Muscle of back (tissue), 11 donors: ENCODE results near the gene RSU1. TPM values are rescaled to one million over a fixed set of nuclear protein-coding genes. Genes with fewer than 3 reads are reported as not detected.
"Not testable (repeated sequence)": the region's sequence is repeated elsewhere in the genome, so short reads cannot be mapped to it uniquely, and the experiment has no call there.

Source experiments
- DNase-seq, 3 donors: peaks; one replicate each; pipeline versions ENCODE4 v3.0.0 to v3.0.0-alpha.2; 2013
- polyA plus RNA-seq, 10 donors: library from polyadenylated mRNA; unstranded; fragments of 120-200 nt; gene quantifications; one replicate each; pipeline ENCODE4 v1.2.1, GENCODE V29; 2013; ENCODE audit not compliant: insufficient read length in 10 of 10

Gene RSU1
- polyA plus RNA-seq, 10 donors, result 79.6 to 135 (median 88.2) TPM

DNA sequence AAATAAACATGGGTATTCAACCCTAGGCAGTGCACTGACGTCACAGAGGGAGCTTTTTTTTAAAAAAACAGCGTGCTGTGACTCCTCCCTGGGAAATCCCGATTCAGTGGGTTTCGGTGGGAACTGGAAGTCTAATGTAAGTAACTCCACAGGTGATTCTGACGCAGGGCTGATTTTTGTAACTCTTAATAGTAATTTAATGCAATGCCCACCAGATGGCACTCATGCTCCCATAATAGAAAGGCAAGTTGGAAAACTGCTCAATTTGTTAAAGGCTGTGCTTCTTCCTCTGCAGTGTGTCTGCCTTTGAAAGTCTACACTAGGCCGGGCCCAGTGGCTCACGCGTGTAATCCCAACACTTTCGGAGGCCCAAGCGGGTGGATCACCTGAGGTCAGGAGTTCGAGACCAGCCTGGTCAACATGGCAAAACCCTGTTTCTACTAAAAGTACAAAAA, 10.9 kb upstream of the RSU1 start:
- DNase-seq, result peak; percentile 76 to 85 (median 85)

DNA sequence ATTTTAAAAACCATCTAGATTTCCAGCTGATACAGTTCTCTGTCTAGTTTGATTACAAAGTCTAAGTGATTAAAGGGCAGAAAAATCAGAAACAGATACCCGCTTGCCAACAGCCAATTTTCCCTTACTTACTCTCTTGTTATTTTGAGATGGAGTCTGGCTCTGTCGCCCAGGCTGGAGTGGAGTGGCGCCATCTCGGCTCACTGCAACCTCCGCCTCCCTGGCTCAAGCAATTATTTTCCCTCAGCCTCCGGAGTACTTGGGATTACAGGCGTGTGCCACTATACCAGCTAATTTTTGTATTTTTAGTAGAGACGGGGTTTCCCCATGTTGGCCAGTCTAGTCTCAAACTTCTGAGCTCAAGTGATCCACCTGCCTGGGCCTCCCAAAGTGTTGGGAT, 10.2 kb upstream of the RSU1 start:
- not testable (repeated sequence) for DNase-seq

- DNase-seq, result no peak
Observed at GRCh38 chr10:16822726-16823360, 5.6 kb upstream of the RSU1 start.

DNA sequence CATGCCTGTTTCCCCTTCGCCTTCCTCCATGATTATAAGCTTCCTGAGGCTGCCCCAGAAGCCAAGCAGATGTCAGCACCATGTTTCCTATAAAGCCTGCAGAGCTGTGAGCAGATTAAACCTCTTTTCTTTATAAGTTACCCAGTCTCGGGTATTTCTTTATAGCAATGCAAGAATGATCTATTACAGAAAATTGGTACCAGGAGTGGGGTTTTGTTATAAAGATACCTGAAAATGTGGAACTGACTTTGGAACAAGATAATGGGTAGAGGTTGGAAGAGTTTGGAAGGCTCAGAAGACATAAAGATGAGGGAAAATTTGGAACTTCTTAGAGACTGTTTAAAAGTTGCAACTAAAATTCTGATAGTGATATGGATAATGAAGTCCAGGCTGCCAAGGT, 4.8 kb upstream of the RSU1 start:
- no peak for DNase-seq

DNA sequence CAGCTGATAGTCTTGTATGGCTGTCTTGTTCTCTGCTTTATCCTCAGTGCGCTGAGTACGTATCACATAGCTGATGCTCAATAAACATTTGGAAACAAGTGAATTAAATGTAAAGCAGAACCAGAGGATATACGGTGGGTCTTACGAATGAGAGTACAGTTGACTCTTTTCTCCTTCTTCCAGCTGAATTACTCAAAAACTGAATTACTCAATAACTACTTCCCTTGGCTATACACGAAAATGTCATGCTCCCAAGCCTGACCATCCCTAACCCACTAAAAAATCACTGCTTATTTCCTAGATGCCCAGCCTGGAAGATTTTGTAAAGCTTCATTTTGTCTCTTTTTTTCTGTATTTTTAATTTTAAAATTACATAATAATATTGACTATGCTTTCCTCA, 3.2 kb upstream of the RSU1 start:
- DNase-seq, result no peak

DNA sequence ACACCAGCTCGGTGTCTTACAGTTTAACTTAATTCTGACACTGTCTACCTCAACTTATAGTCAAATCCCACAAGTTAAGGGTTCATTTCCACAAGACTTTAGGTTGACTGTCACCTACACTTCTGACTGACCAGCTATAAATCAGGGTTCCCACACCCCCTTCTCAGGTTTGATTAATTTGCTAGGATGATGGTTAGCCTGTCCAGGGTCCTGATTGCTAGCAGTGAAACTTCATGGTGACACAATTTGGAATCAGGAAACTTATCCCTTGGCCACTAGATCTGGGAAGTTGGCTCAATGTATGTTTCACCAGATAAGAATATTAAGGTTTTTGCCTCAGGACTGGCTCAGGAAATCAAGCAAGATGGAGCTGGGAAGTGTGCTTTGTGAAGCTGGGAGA, 2.8 kb upstream of the RSU1 start:
- DNase-seq, result no peak

DNA sequence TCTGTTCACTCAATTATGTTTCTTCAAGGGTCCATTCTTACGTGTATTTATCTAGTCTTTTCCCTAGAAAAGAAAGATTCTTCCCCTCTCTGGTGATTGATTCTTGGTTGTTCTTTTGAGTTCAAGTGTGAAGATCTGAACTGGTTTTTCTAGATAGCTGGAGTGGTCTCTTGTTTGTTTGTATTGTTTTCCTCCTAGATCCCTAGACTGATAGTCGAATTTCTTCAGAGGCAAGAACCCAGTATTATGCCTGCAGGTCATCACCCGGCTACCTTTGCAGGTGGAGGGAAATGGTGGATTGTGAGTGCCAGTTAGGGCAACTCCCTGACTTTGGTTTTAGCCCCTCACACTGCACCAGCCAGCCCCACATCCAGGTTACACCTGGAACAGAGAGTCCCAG, 2.2 kb upstream of the RSU1 start:
- no peak for DNase-seq

GRCh38 chr10:16819026-16819425, 1.8 kb upstream of the RSU1 start:
- no peak for DNase-seq

DNA sequence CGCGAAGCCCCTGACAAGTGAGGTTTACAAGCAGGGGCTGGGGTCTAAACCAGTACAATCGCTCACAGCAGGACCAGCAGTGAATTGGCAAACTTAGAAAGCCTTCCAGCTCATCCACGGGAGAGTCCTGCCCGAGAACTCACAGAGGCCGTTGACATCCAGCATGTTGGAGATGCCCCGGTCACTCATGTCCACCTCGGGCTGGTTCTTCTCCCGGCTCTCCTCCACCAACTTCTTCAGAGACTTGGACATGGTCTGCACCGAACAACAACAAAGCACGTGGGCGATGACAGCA, 447 bp downstream of the RSU1 start:
- no peak for DNase-seq

GRCh38 chr10:16816171-16816570, 1.1 kb downstream of the RSU1 start:
- no peak for DNase-seq

DNA sequence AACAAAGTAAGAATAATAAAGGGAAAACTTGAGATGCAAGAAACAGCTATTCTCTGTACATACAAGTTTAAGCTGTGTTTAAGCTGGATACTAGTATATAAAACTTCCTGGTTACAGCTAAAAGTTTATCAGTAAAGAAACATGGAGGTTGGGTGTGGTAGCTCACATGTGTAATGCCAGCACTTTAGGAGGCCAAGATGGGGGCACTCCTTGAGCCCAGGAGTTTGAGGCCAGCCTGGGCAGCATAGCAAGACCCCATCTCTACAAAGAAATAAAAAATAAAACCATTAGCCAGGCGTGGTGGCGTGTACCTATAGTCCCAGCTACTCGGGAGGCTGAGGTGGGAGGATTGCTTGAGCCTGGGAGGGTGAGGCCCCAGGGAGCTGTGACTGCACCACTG, 3.2 kb downstream of the RSU1 start:
- no peak for DNase-seq

DNA sequence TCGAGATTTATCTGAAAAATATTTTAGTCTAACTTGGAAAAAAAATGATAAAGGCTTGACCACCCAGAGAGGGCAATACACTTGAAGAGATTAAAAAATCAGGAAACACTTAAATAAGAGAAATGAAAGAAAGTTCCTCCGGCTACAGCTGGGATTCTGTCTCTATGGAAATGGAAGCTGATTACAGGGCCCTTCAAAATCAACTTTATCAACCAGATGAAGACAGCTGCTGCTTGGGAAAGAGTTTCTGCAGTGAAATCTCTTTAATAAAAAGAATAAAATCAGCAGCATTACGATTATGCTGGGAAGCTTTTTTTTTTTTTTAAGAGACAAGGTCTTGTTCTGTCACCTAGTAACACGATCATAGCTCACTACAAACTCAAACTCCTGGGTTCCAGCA, 4.5 kb downstream of the RSU1 start:
- DNase-seq, result no peak

- DNase-seq, result peak in 1 of 3 donors; percentile 15
Observed at GRCh38 chr10:16811765-16812164, 5.5 kb downstream of the RSU1 start.

DNA sequence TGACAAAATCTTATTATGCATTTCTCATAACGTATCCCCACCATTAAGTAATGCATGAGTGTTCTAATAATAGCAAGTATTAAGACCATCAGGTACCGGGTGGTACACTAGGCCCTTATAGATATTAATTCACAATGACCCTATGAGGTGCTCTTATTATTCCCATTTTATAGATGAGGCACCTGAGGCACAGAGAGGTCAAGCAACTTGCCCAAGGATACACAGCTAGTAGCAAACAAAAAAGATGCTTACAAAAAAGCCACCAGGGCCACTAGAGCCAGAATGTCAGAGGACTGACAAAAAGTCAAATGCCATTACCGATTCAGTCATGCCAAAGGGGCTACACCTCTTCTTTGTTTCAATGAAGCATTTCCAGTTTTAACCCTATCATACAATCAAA, 5.9 kb downstream of the RSU1 start:
- DNase-seq, result no peak

GRCh38 chr10:16809074-16809718, 8.0 kb downstream of the RSU1 start:
- no peak for DNase-seq

DNA sequence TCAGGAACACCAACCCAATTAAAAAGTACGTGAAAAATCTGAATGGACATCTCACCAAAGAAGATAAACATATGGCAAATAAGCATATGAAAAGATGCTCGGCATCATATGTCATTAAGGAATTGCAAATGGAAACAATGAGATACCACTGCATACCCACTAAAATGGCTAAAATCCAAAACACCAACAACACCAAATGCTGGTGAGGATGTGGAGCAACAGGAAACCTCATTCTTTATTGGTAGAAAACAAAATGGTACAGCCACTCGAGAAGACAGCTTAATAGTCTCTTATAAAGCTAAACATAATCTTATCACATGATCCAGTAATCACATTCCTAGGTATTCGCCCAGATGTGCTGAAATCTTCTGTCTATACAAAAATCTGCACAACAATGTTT, 13.1 kb downstream of the RSU1 start:
- DNase-seq, result no peak

DNA sequence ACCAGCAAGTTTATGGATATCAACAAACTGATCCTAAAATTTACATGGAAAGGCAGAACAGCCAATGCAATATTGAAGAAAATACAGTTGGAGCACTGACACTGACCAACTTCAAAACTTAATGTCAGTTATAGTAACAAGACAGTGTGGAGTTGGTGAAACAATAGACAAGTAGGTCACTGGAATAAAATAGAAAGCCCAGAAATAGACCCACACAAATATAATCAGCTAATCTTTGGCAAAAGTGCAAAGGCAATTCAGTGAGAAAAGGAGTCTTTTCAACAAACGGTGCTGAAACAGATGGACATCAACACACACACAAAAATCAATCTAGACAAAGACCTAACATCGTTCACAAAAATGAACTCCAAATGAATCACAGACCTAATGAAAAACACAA, 13.8 kb downstream of the RSU1 start:
- DNase-seq, result no peak

- DNase-seq, result no peak
Observed at GRCh38 chr10:16799621-16800020, 17.6 kb downstream of the RSU1 start.

GRCh38 chr10:16798571-16798970, 18.7 kb downstream of the RSU1 start:
- DNase-seq, result no peak

GRCh38 chr10:16795410-16796073, 21.7 kb downstream of the RSU1 start:
- no peak for DNase-seq

DNA sequence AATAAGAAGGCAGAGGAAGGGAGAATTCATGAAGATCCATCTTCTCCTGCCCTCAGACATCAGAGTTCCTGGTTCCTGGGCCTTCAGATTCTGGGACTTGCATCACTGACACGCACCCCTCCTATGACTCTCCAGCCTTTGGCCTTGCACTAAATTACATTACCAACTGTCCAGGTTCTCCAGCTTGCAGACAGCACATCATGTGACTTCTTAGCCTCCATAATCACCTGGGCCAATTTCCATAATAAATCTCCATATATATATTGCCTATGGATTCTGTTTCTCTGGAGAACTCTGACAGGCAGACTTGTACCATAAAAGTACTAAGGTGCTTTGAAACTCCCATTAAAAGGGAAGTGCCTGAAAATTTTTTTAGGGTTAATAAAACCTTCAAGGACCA, 23.2 kb downstream of the RSU1 start:
- DNase-seq, result no peak

GRCh38 chr10:16792675-16793074, 24.5 kb downstream of the RSU1 start:
- DNase-seq, result peak in 2 of 3 donors; percentile 10 to 30

DNA sequence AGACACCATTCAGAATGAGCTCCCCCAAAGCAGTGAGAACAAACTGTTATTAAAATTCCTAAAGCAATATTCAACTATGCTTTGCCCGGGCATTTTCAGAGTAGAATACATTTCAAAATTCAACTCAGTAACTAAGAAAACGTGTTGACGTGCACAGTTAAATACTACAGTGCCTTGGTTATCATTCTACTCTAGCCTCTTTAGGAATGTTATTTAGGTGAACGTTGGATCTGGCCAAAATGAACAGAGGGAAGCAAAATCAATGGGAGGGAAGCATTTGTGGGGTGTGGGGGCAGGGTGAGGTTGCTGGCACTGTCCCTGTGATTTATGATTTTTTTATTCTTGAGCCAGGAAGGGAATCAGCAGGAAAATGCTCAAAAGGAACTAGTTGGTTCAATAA, 27.5 kb downstream of the RSU1 start:
- DNase-seq, result no peak

GRCh38 chr10:16789261-16789660, 28.0 kb downstream of the RSU1 start:
- DNase-seq, result no peak
